ENCODE results near the gene PTPRF.

Gene PTPRF

DNA sequence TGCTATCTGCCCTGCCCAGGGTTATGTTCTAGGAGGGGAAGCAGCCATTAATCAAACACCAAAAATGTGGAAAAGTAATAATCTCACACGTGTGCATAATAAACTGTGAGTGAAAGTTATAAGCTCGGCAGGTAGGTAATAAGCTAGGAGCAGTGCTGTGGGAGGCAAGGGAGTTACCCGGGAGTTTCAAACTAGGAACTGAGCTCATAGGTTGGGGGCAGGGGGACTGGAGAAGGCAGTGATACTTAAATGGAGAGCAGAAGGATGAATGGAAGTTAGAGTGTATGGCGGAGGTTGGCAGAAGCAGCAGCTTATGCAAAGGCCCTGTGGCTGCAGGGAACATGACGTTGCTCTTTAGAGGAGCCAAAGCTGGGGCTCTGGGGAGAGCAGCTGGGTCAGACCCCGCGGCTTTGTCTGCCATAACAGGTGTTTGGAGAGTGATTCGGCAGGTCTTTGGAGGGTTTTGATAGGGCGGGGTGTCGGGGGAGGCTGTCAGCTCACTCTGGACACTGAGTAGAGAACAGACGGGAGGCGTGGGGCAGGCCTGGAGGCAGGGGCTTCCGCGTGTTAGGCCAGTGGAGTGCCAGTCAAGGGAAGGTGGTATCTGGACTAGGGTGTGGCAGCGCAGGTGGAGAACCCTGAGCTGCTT is 20.0 kb downstream of the PTPRF start:
- Histone ChIP-seq H4K20me1 (ENCODE audit: insufficient read depth, low read length) (no peaks in the 10 kb centered on the region), H2AFZ (ENCODE audit: low read depth, low read length) (no peak overlapping the region), H3K4me2 (ENCODE audit: low read length) (no peak overlapping the region), H3K79me2 (ENCODE audit: low read length) (no peaks in the 10 kb centered on the region), H3K4me3 (ENCODE audit: low read length) (no peak overlapping the region), H3K9ac (ENCODE audit: low read length) (no peak overlapping the region), H3K9me3 (ENCODE audit: insufficient read depth, low read length) (no peaks in the 10 kb centered on the region), H3K27ac (ENCODE audit: low read length) (no peak overlapping the region), H3K4me1 (ENCODE audit: low read length) (no peaks in the 10 kb centered on the region), H3K36me3 (replicated peaks; ENCODE audit: low read depth, low read length) (no peaks in the 10 kb centered on the region), H3K27me3 (ENCODE audit: low read depth, low read length) (no peaks in the 10 kb centered on the region)
- no peak for TF ChIP-seq EZH2phosphoT487 (IDR thresholded peaks at IDR 0.05; ENCODE audit: low read depth)
- TF ChIP-seq, protein P1, sequence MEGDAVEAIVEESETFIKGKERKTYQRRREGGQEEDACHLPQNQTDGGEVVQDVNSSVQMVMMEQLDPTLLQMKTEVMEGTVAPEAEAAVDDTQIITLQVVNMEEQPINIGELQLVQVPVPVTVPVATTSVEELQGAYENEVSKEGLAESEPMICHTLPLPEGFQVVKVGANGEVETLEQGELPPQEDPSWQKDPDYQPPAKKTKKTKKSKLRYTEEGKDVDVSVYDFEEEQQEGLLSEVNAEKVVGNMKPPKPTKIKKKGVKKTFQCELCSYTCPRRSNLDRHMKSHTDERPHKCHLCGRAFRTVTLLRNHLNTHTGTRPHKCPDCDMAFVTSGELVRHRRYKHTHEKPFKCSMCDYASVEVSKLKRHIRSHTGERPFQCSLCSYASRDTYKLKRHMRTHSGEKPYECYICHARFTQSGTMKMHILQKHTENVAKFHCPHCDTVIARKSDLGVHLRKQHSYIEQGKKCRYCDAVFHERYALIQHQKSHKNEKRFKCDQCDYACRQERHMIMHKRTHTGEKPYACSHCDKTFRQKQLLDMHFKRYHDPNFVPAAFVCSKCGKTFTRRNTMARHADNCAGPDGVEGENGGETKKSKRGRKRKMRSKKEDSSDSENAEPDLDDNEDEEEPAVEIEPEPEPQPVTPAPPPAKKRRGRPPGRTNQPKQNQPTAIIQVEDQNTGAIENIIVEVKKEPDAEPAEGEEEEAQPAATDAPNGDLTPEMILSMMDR (IDR thresholded peaks at IDR 0.05; ENCODE audit: low read depth, low read length) = no peak

DNA sequence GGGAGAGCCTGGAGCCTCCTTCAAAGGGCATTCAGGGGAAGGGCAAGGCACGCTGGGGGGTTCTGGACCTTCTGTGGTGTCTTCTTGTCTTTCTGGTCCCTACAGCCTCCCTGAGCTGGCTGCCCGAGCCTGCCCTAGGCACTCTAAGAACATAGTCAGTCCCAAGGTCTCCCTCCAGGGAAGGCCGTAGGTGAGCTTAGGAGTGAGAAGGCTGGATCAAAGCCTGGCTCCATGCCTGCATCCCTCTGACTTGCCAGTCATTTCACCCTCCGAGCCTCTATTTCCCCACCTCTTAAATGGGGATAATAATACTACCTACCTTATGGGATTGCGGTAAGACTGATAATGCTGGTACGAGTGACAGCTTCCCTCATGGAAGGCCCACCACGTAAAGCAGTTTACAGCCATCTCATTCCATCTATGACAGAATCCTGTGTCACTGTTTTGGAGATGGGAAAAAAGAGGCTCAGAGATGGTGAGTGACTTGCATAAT is 20.8 kb downstream of the PTPRF start:
- H2AFZ ChIP-seq (ENCODE audit: low read depth, low read length) = no peak overlapping the region
- no peak overlapping the region for H3K4me2 ChIP-seq (ENCODE audit: low read length)
- H3K27me3 ChIP-seq (ENCODE audit: low read depth, low read length) = no peaks in the 10 kb centered on the region
- H3K4me1 ChIP-seq (ENCODE audit: low read length) = no peaks in the 10 kb centered on the region
- H3K36me3 ChIP-seq (replicated peaks; ENCODE audit: low read depth, low read length) = no peaks in the 10 kb centered on the region
- no peak overlapping the region for H3K9ac ChIP-seq (ENCODE audit: low read length)
- H3K9me3 ChIP-seq (ENCODE audit: insufficient read depth, low read length) = no peaks in the 10 kb centered on the region
- H3K79me2 ChIP-seq (ENCODE audit: low read length) = no peaks in the 10 kb centered on the region
- no peak overlapping the region for H3K4me3 ChIP-seq (ENCODE audit: low read length)
- TF ChIP-seq, protein P1 (IDR thresholded peaks at IDR 0.05; ENCODE audit: low read depth, low read length) = no peak
- no peak for TF ChIP-seq EZH2phosphoT487 (IDR thresholded peaks at IDR 0.05; ENCODE audit: low read depth)
- H4K20me1 ChIP-seq (ENCODE audit: insufficient read depth, low read length) = no peaks in the 10 kb centered on the region
- no peak overlapping the region for H3K27ac ChIP-seq (ENCODE audit: low read length)

GRCh38 chr1:43552059-43552742 is 21.5 kb downstream of the PTPRF start:
- H3K36me3 ChIP-seq (replicated peaks; ENCODE audit: low read depth, low read length) = no peaks in the 10 kb centered on the region
- no peak overlapping the region for H3K27ac ChIP-seq (ENCODE audit: low read length)
- no peak overlapping the region for H2AFZ ChIP-seq (ENCODE audit: low read depth, low read length)
- H3K4me2 ChIP-seq (ENCODE audit: low read length) = no peak overlapping the region
- no peaks in the 10 kb centered on the region for H3K9me3 ChIP-seq (ENCODE audit: insufficient read depth, low read length)
- TF ChIP-seq, protein P1 (IDR thresholded peaks at IDR 0.05; ENCODE audit: low read depth, low read length) = no peak
- TF ChIP-seq EZH2phosphoT487 (IDR thresholded peaks at IDR 0.05; ENCODE audit: low read depth) = no peak
- no peak overlapping the region for H3K9ac ChIP-seq (ENCODE audit: low read length)
- H3K4me3 ChIP-seq (ENCODE audit: low read length) = no peak overlapping the region
- H3K27me3 ChIP-seq (ENCODE audit: low read depth, low read length) = no peaks in the 10 kb centered on the region
- H3K79me2 ChIP-seq (ENCODE audit: low read length) = no peaks in the 10 kb centered on the region
- no peaks in the 10 kb centered on the region for H3K4me1 ChIP-seq (ENCODE audit: low read length)
- no peaks in the 10 kb centered on the region for H4K20me1 ChIP-seq (ENCODE audit: insufficient read depth, low read length)

- Histone ChIP-seq H3K27ac (ENCODE audit: low read length) (no peak overlapping the region), H3K9ac (ENCODE audit: low read length) (no peak overlapping the region), H4K20me1 (ENCODE audit: insufficient read depth, low read length) (no peaks in the 10 kb centered on the region), H3K36me3 (replicated peaks; ENCODE audit: low read depth, low read length) (no peaks in the 10 kb centered on the region), H3K4me3 (ENCODE audit: low read length) (no peak overlapping the region), H2AFZ (ENCODE audit: low read depth, low read length) (no peak overlapping the region), H3K9me3 (ENCODE audit: insufficient read depth, low read length) (no peaks in the 10 kb centered on the region), H3K4me1 (ENCODE audit: low read length) (no peaks in the 10 kb centered on the region), H3K4me2 (ENCODE audit: low read length) (no peak overlapping the region), H3K79me2 (ENCODE audit: low read length) (no peaks in the 10 kb centered on the region), H3K27me3 (ENCODE audit: low read depth, low read length) (no peaks in the 10 kb centered on the region)
- no peak for TF ChIP-seq EZH2phosphoT487 (IDR thresholded peaks at IDR 0.05; ENCODE audit: low read depth)
- TF ChIP-seq, protein P1 (IDR thresholded peaks at IDR 0.05; ENCODE audit: low read depth, low read length) = no peak
Observed at GRCh38 chr1:43552813-43553212, 22.1 kb downstream of the PTPRF start.

Measured in OCI-LY3 (cell line).